Stimulated activated naive CD8-positive, alpha-beta T cell treated with anti-CD3 and anti-CD28 coated beads, Interleukin-15, Interleukin-2, amounts not matched to agents 100 U/mL and 50 U/mL, for 24 hours (primary cell): ENCODE results near the gene OPN1LW.
"Not testable (repeated sequence)": the region's sequence is repeated elsewhere in the genome, so short reads cannot be mapped to it uniquely, and the experiment has no call there.

Source experiments
- ATAC-seq: fragments of 150-1000 bp; cut with Tn5 transposase; one replicate; pipeline ENCODE4 v1.10.0; 2021
- DNase-seq: peaks from one replicate; pipeline ENCODE4 v3.0.0; 2021

OPN1LW gene

GRCh38 chrX:154144010-154144409, at the start of gene OPN1LW:
Gene OPN1LW, plus strand, starts transcription at chrX:154144243. Its CDS starts 41 bp downstream, at chrX:154144284.
- DNase-seq, ATAC-seq: not testable (repeated sequence)

GRCh38 chrX:154094833-154095232, 49.2 kb upstream of the OPN1LW start:
- no peak for DNase-seq
- ATAC-seq: no peak

- DNase-seq (peak; percentile 27), ATAC-seq (peak; percentile 48)
These were observed 47.7 kb upstream of the OPN1LW start for GRCh38 chrX:154096140-154097002.

- peak; percentile 78 for DNase-seq
These were observed 46.9 kb upstream of the OPN1LW start for GRCh38 chrX:154097003-154097588.

GRCh38 chrX:154097589-154098541, 46.2 kb upstream of the OPN1LW start, which contains the start of gene MECP2:
Gene MECP2, minus strand, starts transcription at chrX:154097717.
- peak; percentile 89 for DNase-seq
- ATAC-seq: peak; percentile 83

More at GRCh38 chrX:154097003-154097588, 46.9 kb upstream of the OPN1LW start:
- peak; percentile 27 for ATAC-seq

GRCh38 chrX:154098551-154098950, 45.5 kb upstream of the OPN1LW start:
- DNase-seq (no peak), ATAC-seq (no peak)

GRCh38 chrX:154113729-154114128, 30.3 kb upstream of the OPN1LW start:
- ATAC-seq (no peak), DNase-seq (no peak)

- ATAC-seq (no peak), DNase-seq (no peak)
These were observed 29.4 kb upstream of the OPN1LW start for GRCh38 chrX:154114652-154115051.

GRCh38 chrX:154115071-154115470, 29.0 kb upstream of the OPN1LW start:
- no peak for ATAC-seq
- no peak for DNase-seq

GRCh38 chrX:154115750-154116149, 28.3 kb upstream of the OPN1LW start:
- no peak for DNase-seq

GRCh38 chrX:154116426-154117211, 27.4 kb upstream of the OPN1LW start:
- DNase-seq: no peak
- no peak for ATAC-seq

More at GRCh38 chrX:154115750-154116149, 28.3 kb upstream of the OPN1LW start:
- ATAC-seq: no peak

GRCh38 chrX:154117566-154117965, 26.5 kb upstream of the OPN1LW start:
- DNase-seq: no peak
- ATAC-seq: no peak

GRCh38 chrX:154120567-154120966, 23.5 kb upstream of the OPN1LW start:
- ATAC-seq (no peak), DNase-seq (no peak)

- ATAC-seq (no peak), DNase-seq (no peak)
These were observed 22.8 kb upstream of the OPN1LW start for GRCh38 chrX:154121207-154121606.

- no peak for ATAC-seq
These were observed 22.1 kb upstream of the OPN1LW start for GRCh38 chrX:154121961-154122360.

GRCh38 chrX:154123241-154124219, 20.5 kb upstream of the OPN1LW start:
- DNase-seq (peak; percentile 37), ATAC-seq (peak; percentile 55)

More at GRCh38 chrX:154121961-154122360, 22.1 kb upstream of the OPN1LW start:
- DNase-seq: no peak

- ATAC-seq: no peak
These were observed 18.5 kb upstream of the OPN1LW start for GRCh38 chrX:154125391-154126040.

GRCh38 chrX:154126101-154126500, 17.9 kb upstream of the OPN1LW start:
- DNase-seq: no peak
- no peak for ATAC-seq

More at GRCh38 chrX:154125391-154126040, 18.5 kb upstream of the OPN1LW start:
- peak; percentile 9 for DNase-seq

- ATAC-seq (no peak), DNase-seq (no peak)
These were observed 12.1 kb upstream of the OPN1LW start for GRCh38 chrX:154131955-154132354.
